Fibroblast of lung (primary cell): Measurements from ENCODE around the gene RNF41. TPM values are rescaled to one million over a fixed set of nuclear protein-coding genes. Genes with fewer than 3 reads are reported as not detected.

Experiments
- DNase-seq, 2 donors: peaks; one replicate each; pipeline versions ENCODE4 v3.0.0 to v3.0.0-alpha.2; 2010; ENCODE audit warnings: low read depth in 2 of 2
- H2AFZ ChIP-seq: 2 replicates; pipeline ENCODE4 v1.5.1; 2012; ENCODE audit warnings: low read length, control low read depth, inconsistent platforms
- H3K27ac ChIP-seq: 2 replicates; pipeline ENCODE4 v1.5.1; 2011; ENCODE audit warnings: low read length, control low read depth; ENCODE audit not compliant: insufficient read depth
- H3K27me3 ChIP-seq: 2 replicates; pipeline ENCODE4 v1.5.1; 2011; ENCODE audit warnings: mild to moderate bottlenecking, low read length; ENCODE audit not compliant: control insufficient read depth, insufficient read depth
- H3K36me3 ChIP-seq: 2 replicates; pipeline ENCODE4 v1.5.1; 2011; ENCODE audit warnings: low read length; ENCODE audit not compliant: control insufficient read depth, insufficient read depth
- H3K4me1 ChIP-seq: 2 replicates; pipeline ENCODE4 v1.5.1; 2011; ENCODE audit warnings: low read length; ENCODE audit not compliant: control insufficient read depth, insufficient read depth; ENCODE audit errors: extremely low read depth
- H3K4me2 ChIP-seq: 2 replicates; pipeline ENCODE4 v1.5.1; 2011; ENCODE audit warnings: low read length, control low read depth; ENCODE audit not compliant: insufficient read depth; ENCODE audit errors: extremely low read depth
- H3K4me3 ChIP-seq, 4 experiments: fragments of 200-600 bp in 1 of 4; sonication (generic) in 1 of 4; replicated peaks in 1 of 4; 2 replicates each; pipeline ENCODE4 v1.5.1; 2011 to 2016; ENCODE audit warnings: low read length in 4 of 4, low read depth in 3 of 4, mild to moderate bottlenecking in 3 of 4, control low read depth in 2 of 4, inconsistent platforms in 1 of 4, mixed read lengths in 1 of 4; ENCODE audit not compliant: insufficient read depth in 1 of 4; ENCODE audit errors: control extremely low read depth in 1 of 4
- H3K79me2 ChIP-seq: 2 replicates; pipeline ENCODE4 v1.5.1; 2012; ENCODE audit warnings: mild to moderate bottlenecking, low read length, inconsistent platforms; ENCODE audit not compliant: control insufficient read depth, insufficient read depth
- H3K9ac ChIP-seq: 2 replicates; pipeline ENCODE4 v1.5.1; 2011; ENCODE audit warnings: mild to moderate bottlenecking, low read length, control low read depth; ENCODE audit not compliant: insufficient read depth
- H3K9me3 ChIP-seq: 2 replicates; pipeline ENCODE4 v1.5.1; 2012; ENCODE audit warnings: low read depth, low read length; ENCODE audit not compliant: control insufficient read depth, insufficient read depth
- H4K20me1 ChIP-seq: 2 replicates; pipeline ENCODE4 v1.5.1; 2011; ENCODE audit warnings: low read length; ENCODE audit not compliant: control insufficient read depth, insufficient read depth; ENCODE audit errors: extremely low read depth
- EZH2 ChIP-seq: IDR thresholded peaks from 2 replicates; pipeline ENCODE4 v1.5.1; 2012; ENCODE audit warnings: low read length, control low read depth, mild to moderate bottlenecking; ENCODE audit errors: missing control alignments
- polyA plus RNA-seq, 2 donors: library from polyadenylated mRNA; depleted of rRNA in 1 of 2; stranded (reverse) in 1 of 2; unstranded in 1 of 2; fragments of >200 nt; gene quantifications; 2 replicates each; pipeline ENCODE4 v1.2.1, GENCODE V29; 2011 to 2012; ENCODE audit warnings: missing spikeins in 1 of 2
- total RNA-seq: library from RNA; depleted of rRNA; stranded (reverse); fragments of >200 nt; gene quantifications from 2 replicates; pipeline ENCODE4 v1.2.1, GENCODE V29; 2014
- TF ChIP-seq, protein P1 (sequence below), 2 donors: IDR thresholded peaks in 1 of 2; conservative IDR thresholded peaks in 1 of 2; 1 replicate in 1 of 2; 2 replicates in 1 of 2; pipeline ENCODE4 v1.5.1; 2011 to 2012; ENCODE audit warnings: low read length in 2 of 2, control low read depth in 1 of 2, inconsistent platforms in 1 of 2, low read depth in 1 of 2, mild to moderate bottlenecking in 1 of 2

Gene RNF41
- total and polyA plus RNA-seq, 2 donors (not counting 1 experiment from before 2014, with no cell fraction given) = 99.7 to 199 TPM

DNA sequence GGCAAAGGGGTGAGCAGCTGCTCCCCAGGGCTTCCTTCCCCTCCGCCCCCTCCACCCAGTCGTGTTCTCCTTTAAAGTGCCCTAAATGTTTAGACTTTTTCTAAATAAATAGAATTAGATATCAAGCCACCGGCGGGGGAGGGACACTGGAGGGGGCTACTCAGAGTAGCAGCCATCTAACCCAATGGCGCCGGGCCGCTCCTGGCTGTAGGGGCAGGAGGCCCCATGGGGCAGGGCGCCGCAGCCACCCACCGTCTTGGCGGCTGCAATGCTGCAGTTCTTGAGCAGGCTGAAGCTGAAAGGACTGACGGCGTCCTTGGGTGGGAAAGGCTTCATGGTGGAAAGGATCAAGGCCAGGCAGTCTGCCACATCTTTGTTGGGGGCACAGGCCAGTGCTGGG, 21.3 kb upstream of the RNF41 start:
- Histone ChIP-seq H3K27ac (no peak overlapping the region), H3K27me3 (no peaks in the 10 kb centered on the region), H3K79me2 (no peaks in the 10 kb centered on the region), H2AFZ (no peak overlapping the region), H3K4me1 (no peaks in the 10 kb centered on the region), H4K20me1 (no peaks in the 10 kb centered on the region), H3K4me2 (no peak overlapping the region), H3K4me3 (no peak overlapping the region), H3K9ac (no peak overlapping the region), H3K36me3 (peaks cover 50% of the 10 kb centered on the region), H3K9me3 (no peaks in the 10 kb centered on the region)
- DNase-seq = no peak
- TF ChIP-seq EZH2 = no peak
- TF ChIP-seq, protein P1, sequence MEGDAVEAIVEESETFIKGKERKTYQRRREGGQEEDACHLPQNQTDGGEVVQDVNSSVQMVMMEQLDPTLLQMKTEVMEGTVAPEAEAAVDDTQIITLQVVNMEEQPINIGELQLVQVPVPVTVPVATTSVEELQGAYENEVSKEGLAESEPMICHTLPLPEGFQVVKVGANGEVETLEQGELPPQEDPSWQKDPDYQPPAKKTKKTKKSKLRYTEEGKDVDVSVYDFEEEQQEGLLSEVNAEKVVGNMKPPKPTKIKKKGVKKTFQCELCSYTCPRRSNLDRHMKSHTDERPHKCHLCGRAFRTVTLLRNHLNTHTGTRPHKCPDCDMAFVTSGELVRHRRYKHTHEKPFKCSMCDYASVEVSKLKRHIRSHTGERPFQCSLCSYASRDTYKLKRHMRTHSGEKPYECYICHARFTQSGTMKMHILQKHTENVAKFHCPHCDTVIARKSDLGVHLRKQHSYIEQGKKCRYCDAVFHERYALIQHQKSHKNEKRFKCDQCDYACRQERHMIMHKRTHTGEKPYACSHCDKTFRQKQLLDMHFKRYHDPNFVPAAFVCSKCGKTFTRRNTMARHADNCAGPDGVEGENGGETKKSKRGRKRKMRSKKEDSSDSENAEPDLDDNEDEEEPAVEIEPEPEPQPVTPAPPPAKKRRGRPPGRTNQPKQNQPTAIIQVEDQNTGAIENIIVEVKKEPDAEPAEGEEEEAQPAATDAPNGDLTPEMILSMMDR (conservative IDR thresholded peaks at IDR 0.05 in 1 of 2, IDR thresholded peaks at IDR 0.05 in 1 of 2; ENCODE audit: low read depth in 1 of 2, low read length in 2 of 2) = no peak

DNA sequence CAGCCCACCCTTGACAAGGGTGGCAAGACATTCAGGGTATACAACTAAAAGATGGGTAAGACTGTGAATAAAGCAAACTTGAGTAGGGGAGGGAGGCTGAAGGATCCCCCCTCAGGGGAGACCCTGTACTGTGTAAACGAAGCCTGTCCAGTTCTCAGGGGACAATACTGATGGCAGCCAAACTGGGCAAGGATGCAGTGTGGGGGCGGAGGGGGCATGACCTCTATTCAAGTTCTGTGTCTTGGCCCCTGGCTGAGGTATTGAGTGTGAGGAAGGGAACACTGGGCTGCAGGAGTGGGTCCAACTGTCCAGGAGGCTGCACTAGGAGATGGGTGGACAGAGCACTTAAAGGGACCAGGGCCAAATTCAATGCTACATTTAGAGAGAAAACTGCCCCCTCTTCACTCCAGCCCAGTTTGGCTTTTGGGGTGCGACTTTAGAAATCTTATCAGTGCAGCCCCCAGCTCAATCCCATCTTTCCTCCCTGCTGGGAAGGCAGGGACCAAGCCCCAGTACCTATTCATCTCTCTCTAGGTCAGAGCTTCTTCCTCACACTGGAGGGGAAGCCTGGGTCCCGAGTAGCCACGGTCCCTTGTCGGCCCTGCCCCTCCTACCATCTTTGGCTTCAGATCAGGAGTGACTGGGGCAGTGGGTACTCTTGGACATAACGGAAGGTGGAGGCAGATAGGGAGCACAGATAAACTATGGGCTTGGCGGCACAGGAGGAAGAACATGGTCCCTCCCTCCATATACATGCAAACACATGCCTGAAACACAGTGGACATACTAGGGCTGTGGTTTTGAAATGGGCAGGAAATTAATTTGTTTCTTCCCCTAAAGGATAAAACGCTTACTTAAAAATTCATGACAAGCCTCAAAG, 19.9 kb upstream of the RNF41 start:
- H3K27ac ChIP-seq = no peak overlapping the region
- peaks cover 44% of the 10 kb centered on the region for H3K36me3 ChIP-seq

DNA sequence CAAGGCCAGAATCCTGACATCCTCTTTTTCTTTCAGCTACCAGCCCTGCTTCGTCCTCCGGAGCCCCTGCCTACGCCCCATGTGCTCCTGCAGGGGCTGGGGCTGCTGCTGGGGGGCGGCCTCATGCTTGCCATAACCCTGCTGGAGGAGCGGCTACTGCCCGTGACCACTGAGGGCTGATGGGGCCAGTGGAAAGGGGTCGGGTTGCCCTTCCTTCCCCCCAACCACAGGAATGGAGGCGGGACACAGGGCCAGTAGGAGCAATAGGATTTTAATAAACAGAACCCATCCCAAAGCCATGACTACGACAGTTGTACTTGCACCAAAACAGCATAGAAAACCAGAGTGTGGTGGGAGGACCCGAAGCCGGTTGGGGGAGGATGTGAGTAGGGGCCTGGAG, 15.8 kb upstream of the RNF41 start:
- H3K36me3 ChIP-seq = peaks cover 20% of the 10 kb centered on the region

More for the DNA sequence above, 19.9 kb upstream of the RNF41 start:
- no peak for DNase-seq
- H4K20me1 ChIP-seq = no peaks in the 10 kb centered on the region
- no peaks in the 10 kb centered on the region for H3K4me1 ChIP-seq
- no peak overlapping the region for H3K4me3 ChIP-seq
- no peak overlapping the region for H2AFZ ChIP-seq
- no peaks in the 10 kb centered on the region for H3K27me3 ChIP-seq
- H3K9ac ChIP-seq = no peak overlapping the region
- H3K9me3 ChIP-seq = no peaks in the 10 kb centered on the region
- TF ChIP-seq EZH2 = no peak
- H3K79me2 ChIP-seq = no peaks in the 10 kb centered on the region
- no peak overlapping the region for H3K4me2 ChIP-seq

More for the DNA sequence above, 15.8 kb upstream of the RNF41 start:
- DNase-seq = peak in 1 of 2 donors; percentile 13
- Histone ChIP-seq H3K27ac (no peak overlapping the region), H2AFZ (no peak overlapping the region), H3K9me3 (no peaks in the 10 kb centered on the region), H4K20me1 (no peaks in the 10 kb centered on the region), H3K4me2 (no peak overlapping the region), H3K79me2 (no peaks in the 10 kb centered on the region), H3K4me1 (no peaks in the 10 kb centered on the region), H3K9ac (no peak overlapping the region), H3K4me3 (no peak overlapping the region), H3K27me3 (no peaks in the 10 kb centered on the region)
- no peak for TF ChIP-seq EZH2
- TF ChIP-seq, protein P1 (conservative IDR thresholded peaks at IDR 0.05 in 1 of 2, IDR thresholded peaks at IDR 0.05 in 1 of 2; ENCODE audit: low read depth in 1 of 2, low read length in 2 of 2) = no peak
